Jurkat, Clone E6-1 (cell line): ENCODE measurements around the gene KCNJ14.

Source experiments
- DNase-seq: peaks from one replicate; pipeline ENCODE4 v3.0.0-alpha.2; 2011; ENCODE audit warnings: low read depth, low spot score
- H3K4me3 ChIP-seq: 2 replicates; pipeline ENCODE4 v1.5.1; 2011; ENCODE audit warnings: mild to moderate bottlenecking, low read length, control low read depth, moderate library complexity

The KCNJ14 gene

GRCh38 chr19:48468772-48469288 is 13.5 kb downstream of the KCNJ14 start:
- H3K4me3 ChIP-seq = peak overlapping the region; percentile 76
- DNase-seq = peak; percentile 100

GRCh38 chr19:48469289-48469881 is 14.0 kb downstream of the KCNJ14 start, which contains the start of gene CYTH2:
Gene CYTH2 (plus strand): TSS chr19:48469369. CDS start chr19:48469508, 139 bp downstream.
- H3K4me3 ChIP-seq = peak within 1 kb of the TSS; percentile 76
- DNase-seq = peak; percentile 55

- DNase-seq = no peak
- peak overlapping the region; percentile 76 for H3K4me3 ChIP-seq
Observed at GRCh38 chr19:48469934-48470680, 14.7 kb downstream of the KCNJ14 start.

GRCh38 chr19:48470856-48471255 is 15.5 kb downstream of the KCNJ14 start:
- no peak overlapping the region for H3K4me3 ChIP-seq
- DNase-seq = no peak

GRCh38 chr19:48471836-48472235 is 16.5 kb downstream of the KCNJ14 start:
- H3K4me3 ChIP-seq = no peak overlapping the region
- no peak for DNase-seq

GRCh38 chr19:48473161-48473966 is 18.0 kb downstream of the KCNJ14 start:
- DNase-seq = no peak
- H3K4me3 ChIP-seq = no peak overlapping the region

- H3K4me3 ChIP-seq = no peak overlapping the region
- DNase-seq = no peak
Observed at GRCh38 chr19:48474084-48474592, 18.8 kb downstream of the KCNJ14 start.

GRCh38 chr19:48475369-48476068 is 20.1 kb downstream of the KCNJ14 start:
- peak; percentile 87 for DNase-seq
- no peak overlapping the region for H3K4me3 ChIP-seq

- H3K4me3 ChIP-seq = no peak overlapping the region
- no peak for DNase-seq
Observed at GRCh38 chr19:48476176-48476575, 20.8 kb downstream of the KCNJ14 start.

- DNase-seq = no peak
- H3K4me3 ChIP-seq = no peak overlapping the region
Observed at GRCh38 chr19:48477067-48477685, 21.8 kb downstream of the KCNJ14 start.

GRCh38 chr19:48477698-48478338 is 22.4 kb downstream of the KCNJ14 start:
- DNase-seq = no peak
- no peak overlapping the region for H3K4me3 ChIP-seq

GRCh38 chr19:48478339-48479256 is 23.2 kb downstream of the KCNJ14 start:
- DNase-seq = no peak
- no peak overlapping the region for H3K4me3 ChIP-seq

- no peak overlapping the region for H3K4me3 ChIP-seq
- no peak for DNase-seq
Observed at GRCh38 chr19:48479686-48480085, 24.3 kb downstream of the KCNJ14 start.

- no peak overlapping the region for H3K4me3 ChIP-seq
Observed at GRCh38 chr19:48480183-48480557, 24.8 kb downstream of the KCNJ14 start.

GRCh38 chr19:48480558-48481500 is 25.5 kb downstream of the KCNJ14 start:
- no peak for DNase-seq
- H3K4me3 ChIP-seq = no peak overlapping the region

More at GRCh38 chr19:48480183-48480557, 24.8 kb downstream of the KCNJ14 start:
- DNase-seq = no peak
